ENCODE measurements around the gene VPS8. TPM values are rescaled to one million over a fixed set of nuclear protein-coding genes. Genes with fewer than 3 reads are reported as not detected.

Gene VPS8
- total RNA-seq, 2 donors from 2014 or later: 22.7 to 23.0 TPM

DNA sequence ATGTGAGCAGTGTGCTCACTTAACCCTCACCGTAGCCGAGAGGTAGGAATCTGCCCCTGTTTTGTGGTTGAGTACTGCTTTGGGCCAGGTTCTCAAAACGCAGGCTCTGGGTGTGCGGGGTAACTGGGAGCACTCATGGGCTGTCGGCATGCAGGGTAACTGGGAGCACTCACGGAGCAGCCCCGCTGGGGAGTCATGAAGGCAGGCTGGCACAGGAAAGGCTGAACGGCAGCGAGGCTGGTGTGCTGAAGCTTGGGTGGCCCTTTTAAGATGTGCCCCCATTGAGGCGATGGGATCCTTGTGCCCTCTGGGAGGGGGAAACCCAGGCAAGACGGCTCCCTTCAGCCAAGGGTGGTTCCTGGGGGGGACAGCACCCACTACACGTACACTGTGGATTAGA, 44.6 kb upstream of the VPS8 start:
- Histone ChIP-seq H3K36me3 (no peaks in the 10 kb centered on the region), H3K27me3 (no peaks in the 10 kb centered on the region), H3K4me1 (no peaks in the 10 kb centered on the region), H3K4me3 (no peak overlapping the region), H3K27ac (no peak overlapping the region), H3K9me3 (no peaks in the 10 kb centered on the region)
- no peak for DNase-seq (ENCODE audit: low spot score)
- TF ChIP-seq, protein P1, sequence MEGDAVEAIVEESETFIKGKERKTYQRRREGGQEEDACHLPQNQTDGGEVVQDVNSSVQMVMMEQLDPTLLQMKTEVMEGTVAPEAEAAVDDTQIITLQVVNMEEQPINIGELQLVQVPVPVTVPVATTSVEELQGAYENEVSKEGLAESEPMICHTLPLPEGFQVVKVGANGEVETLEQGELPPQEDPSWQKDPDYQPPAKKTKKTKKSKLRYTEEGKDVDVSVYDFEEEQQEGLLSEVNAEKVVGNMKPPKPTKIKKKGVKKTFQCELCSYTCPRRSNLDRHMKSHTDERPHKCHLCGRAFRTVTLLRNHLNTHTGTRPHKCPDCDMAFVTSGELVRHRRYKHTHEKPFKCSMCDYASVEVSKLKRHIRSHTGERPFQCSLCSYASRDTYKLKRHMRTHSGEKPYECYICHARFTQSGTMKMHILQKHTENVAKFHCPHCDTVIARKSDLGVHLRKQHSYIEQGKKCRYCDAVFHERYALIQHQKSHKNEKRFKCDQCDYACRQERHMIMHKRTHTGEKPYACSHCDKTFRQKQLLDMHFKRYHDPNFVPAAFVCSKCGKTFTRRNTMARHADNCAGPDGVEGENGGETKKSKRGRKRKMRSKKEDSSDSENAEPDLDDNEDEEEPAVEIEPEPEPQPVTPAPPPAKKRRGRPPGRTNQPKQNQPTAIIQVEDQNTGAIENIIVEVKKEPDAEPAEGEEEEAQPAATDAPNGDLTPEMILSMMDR (IDR thresholded peaks at IDR 0.05): no peak

DNA sequence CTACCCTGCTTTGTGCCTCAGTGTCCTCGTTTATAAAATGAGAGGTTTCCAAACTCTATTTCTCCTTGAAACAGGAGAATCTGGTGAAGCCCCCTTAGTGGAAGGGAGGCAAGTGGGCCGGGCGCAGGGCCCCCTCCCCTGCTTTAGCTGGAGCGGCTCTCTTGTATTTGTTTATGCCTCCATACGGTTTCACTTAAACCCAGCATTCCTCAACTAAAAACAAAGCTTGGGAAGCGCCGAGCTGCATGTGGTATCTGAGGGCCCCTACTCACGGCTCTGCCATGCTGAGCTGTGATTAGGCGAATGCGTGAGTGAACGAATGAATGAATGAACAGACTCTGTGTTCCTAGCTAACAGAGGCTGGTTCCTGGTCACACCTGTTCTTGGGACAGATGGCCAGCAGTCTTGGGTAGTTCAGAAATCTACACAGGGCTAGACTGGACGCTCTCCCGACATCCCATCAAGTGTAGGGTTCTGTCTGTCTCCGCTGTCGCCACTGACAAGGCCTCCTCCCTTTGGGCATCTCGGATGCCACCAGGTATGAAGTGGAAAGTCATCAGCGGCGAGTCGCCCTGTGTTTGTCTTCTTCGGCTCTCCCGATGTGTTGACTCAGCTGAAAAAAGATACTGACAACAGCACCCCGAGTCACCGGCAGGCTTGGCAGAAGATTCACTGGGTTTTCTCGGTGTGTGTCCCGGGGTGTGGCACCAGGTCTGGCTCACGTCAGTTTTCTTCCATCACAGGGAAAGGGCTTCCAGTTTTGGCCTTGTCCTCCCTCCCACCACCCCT, 42.4 kb upstream of the VPS8 start:
- no peaks in the 10 kb centered on the region for H3K9me3 ChIP-seq
- H3K36me3 ChIP-seq: no peaks in the 10 kb centered on the region
- H3K4me1 ChIP-seq: peaks cover 0 to 13% of the 10 kb centered on the region in 2 donors
- no peaks in the 10 kb centered on the region for H3K27me3 ChIP-seq
- DNase-seq (ENCODE audit: low spot score): no peak
- TF ChIP-seq, protein P1 (IDR thresholded peaks at IDR 0.05): no peak
- H3K4me3 ChIP-seq: no peak overlapping the region
- H3K27ac ChIP-seq: no peak overlapping the region

DNA sequence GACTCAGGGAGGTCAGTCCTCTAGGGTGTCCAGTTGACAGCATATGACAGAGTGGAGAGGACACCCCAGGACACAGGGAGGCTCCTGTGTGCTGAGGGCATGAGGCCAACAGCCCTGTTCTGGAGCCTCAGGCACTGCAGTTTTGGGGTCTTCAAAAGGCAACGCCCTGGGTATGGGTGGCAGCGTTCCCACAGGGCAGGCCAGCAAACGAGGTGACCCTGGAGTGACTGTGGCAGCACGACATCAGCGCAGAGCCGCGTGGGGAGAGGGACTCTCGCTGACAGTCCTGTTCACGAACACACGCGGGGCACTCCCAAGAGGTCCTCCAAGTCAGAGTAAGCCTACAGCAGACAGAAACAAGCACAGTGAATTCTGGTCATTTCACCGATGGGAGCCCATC, 41.4 kb upstream of the VPS8 start:
- H3K9me3 ChIP-seq: no peaks in the 10 kb centered on the region
- no peak for DNase-seq (ENCODE audit: low spot score)
- H3K27me3 ChIP-seq: no peaks in the 10 kb centered on the region
- TF ChIP-seq, protein P1 (IDR thresholded peaks at IDR 0.05): no peak
- no peaks in the 10 kb centered on the region for H3K36me3 ChIP-seq
- H3K4me1 ChIP-seq: peaks cover 0 to 13% of the 10 kb centered on the region in 2 donors
- H3K27ac ChIP-seq: no peak overlapping the region
- no peak overlapping the region for H3K4me3 ChIP-seq

DNA sequence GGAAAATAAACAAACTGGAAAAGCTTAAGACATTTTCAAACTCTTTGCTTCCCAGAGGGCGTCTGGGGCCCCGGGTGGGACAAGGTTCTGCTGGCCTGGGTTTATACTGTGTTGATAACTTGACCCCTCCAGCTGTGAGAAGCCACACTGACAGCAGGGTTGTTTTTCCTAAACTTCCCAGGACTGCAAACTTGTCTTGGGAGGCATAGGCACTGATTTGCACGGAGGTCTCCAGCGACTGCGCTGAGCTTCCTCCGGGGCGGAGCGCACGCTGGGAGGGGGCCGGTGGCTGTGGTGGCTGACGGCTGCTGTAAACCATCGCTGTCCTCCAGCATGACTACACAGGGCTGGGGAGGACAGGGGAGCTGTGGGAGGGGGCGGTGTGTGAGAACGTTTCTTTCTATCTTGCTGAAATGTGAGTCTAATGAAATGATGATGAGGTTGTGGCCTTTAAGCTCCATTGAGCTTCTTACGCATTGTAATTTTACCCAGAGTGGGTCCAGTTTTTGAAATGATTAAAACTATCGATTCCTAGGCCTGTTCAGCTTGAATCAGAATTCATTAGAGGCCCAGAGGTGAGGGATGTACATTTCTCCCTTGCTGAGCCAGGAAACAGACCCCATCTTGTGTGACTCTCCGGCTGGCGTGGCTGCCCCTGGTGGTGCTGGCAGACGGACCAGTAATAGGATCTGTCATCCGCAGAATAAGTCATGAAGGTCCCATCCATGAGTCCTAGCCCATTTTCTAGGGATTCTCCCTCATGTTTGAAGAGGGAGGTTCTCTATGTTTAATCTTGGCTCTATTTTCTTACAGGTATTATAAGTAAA, 40.5 kb upstream of the VPS8 start:
- Histone ChIP-seq H3K27ac (no peak overlapping the region), H3K27me3 (no peaks in the 10 kb centered on the region), H3K4me1 (peaks cover 0 to 13% of the 10 kb centered on the region in 2 donors), H3K36me3 (no peaks in the 10 kb centered on the region), H3K9me3 (no peaks in the 10 kb centered on the region), H3K4me3 (no peak overlapping the region)
- DNase-seq (ENCODE audit: low spot score): no peak
- TF ChIP-seq, protein P1 (IDR thresholded peaks at IDR 0.05): no peak

DNA sequence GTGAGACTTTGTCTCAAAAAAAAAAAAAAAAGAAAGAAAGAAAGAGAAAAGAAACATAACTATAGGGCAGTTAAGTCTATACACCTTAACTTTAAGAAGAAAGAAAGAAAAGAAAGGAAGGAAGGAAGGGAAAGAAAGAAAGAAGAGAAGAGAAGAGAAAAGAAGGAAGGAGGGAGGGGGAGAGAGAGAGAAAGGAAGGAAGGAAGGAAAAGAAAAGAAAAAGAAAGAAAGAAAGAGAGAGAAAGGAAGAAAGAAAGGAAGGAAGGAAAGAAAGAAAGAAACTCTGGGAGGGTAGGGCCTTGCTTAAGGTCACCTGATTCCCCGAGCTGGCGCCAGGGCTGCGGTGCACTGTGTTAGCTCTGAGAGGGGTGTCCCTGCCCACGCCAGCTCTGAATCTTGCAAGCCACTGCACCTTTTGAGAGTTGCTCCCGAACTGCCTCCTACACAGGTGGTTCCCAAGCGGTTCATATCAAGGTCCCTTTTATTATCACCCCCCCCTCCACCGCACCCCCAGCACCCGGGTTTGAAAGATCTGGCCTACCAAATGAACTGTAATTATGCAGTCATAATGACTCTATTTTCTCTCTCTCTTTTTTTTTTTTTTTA, 39.2 kb upstream of the VPS8 start:
- Histone ChIP-seq H3K27me3 (no peaks in the 10 kb centered on the region), H3K4me3 (no peak overlapping the region), H3K27ac (no peak overlapping the region), H3K9me3 (no peaks in the 10 kb centered on the region), H3K4me1 (peaks cover 0 to 13% of the 10 kb centered on the region in 2 donors), H3K36me3 (no peaks in the 10 kb centered on the region)
- TF ChIP-seq, protein P1 (IDR thresholded peaks at IDR 0.05): no peak
- no peak for DNase-seq (ENCODE audit: low spot score)

Measured in right atrium auricular region (tissue), 2 donors.